ENCODE measurements around the gene GNRHR.

DNA sequence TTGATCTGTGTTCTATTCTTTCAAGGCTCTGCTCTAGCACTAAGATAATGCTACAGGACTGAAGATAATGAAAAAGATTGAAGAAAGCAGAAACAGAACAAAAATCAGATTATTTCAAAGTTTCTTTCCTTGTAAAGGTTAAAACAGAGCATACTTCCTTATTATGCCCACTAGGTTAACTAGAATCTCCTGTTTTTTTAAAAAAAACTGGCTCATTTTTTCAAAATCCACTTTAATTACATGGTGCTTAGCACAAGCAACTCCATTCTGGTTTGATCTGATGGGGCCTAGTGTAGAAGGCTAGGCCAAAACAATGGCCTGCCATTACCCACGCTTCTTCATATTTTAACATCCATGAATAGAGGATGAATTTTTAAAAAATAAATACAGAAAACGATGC lies 52.0 kb downstream of the GNRHR start:
- TF ChIP-seq EP300 (IDR thresholded peaks at IDR 0.05; ENCODE audit: borderline replicate concordance) (no peak), NFIC (IDR thresholded peaks at IDR 0.05) (no peak), MAX (IDR thresholded peaks at IDR 0.05) (no peak), TAF1 (IDR thresholded peaks at IDR 0.05; ENCODE audit: low read depth) (no peak), TEAD4 (IDR thresholded peaks at IDR 0.05) (no peak), YY1 (IDR thresholded peaks at IDR 0.05; ENCODE audit: low read depth) (no peak), CEBPB (IDR thresholded peaks at IDR 0.05) (no peak)

Data from Ishikawa (cell line).